Anterior cingulate cortex (tissue), 58 donors: ENCODE data around the gene CNTNAP1.
A peak's percentile ranks its signal among the peaks of the same experiment; 100 is the strongest.
"Not testable (repeated sequence)": the region's sequence is repeated elsewhere in the genome, so short reads cannot be mapped to it uniquely, and the experiment has no call there.

Experiments
- DNase-seq, 58 donors: peaks; one replicate each; lab custom pipeline; 2025; lab: John Stamatoyannopoulos, UW

CNTNAP1 gene

DNA sequence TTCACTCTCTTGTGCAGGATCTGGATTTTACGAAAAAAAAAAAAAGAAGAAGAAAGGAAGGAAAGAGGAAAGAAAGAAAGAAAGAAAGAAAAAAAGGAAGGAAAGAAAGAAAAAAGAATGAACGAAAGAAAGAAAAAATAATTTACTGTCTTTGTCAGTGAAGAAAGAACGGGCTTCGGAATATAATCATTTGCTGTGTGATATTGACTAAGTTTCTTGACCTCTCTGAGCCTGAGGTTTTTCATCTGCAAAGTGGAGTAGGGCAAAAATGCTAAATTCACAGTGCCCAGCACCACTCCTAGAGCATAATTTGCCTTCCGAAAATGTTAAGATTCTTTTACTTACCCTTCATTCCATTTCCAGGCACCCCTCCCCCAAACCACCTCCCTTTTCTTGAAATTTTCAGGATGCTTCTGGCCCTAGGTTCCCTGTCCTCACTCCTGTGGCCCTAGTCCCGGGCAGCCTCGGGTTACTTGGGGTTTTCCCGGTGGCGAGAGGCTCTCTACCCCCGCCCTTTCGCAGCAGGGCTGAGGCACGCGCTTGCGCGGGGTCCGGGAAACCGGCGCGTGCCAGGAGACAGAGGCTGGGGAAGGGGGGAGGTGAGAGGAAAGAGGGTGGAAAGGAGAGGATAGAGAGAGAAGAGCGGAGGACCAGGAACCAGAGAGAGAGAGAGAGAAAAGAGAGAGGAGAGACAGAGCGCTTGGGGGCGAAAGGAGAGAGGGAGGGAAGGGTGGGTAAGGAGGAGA lies at the start of gene CNTNAP1:
Gene CNTNAP1 (plus strand): TSS at position 556 of the 746 bp plus-strand sequence. CDS start 299 bp downstream, outside the sequence.
- peak in 53 of 58 donors; percentile 22 to 79 (median 52) for DNase-seq

DNA sequence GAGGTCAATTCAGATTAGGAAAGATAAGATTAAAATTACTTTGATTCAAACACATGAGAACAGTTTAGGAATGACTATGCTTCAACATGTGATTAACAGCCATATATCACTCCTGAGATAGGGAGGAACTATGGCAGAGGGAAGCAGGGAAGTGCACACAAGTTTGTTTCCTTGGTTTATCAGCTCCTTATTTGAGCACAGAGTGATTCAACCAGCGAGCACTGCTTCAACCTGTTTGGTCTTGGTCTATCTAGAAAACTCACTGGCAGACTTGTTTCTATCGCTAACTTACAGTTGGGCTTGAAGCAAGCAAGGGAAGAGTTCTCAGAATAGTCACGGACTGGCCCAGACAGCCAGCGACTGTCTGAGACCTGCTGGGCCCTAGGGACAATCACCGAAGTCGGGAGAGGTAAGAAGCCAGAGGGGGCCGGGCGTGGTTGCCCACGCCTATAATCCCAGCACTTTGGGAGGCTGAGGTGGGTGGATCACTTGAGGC lies 49.3 kb upstream of the CNTNAP1 start:
- DNase-seq, result no peak

DNA sequence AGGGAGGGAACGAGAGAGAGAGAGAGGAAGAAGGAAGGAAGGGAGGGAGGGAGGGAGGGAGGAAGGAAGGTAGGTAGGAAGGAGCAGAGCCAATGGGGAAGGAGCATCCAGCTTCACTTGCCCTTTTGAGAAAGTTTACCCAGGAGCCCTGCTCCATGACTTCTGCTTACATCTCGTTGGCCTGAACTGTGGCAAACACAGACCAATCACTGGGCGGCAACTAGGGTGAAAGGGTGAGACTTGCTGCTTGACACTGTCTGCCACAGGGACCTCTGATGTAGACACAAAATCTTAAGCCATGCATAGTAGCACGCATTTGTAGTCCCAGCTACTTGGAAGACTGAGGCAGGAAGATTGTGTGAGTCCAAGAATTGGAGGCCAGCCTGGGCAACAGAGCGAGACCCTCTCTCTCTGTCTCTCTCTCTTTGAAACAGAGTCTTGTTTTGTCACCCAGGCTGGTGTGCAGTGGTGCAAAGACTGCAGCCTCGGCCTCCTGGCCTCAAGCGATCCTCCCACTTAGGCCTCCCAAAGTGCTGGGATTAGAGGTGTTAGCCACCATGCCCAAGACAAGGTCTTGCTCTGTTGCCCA lies 42.7 kb upstream of the CNTNAP1 start:
- no peak for DNase-seq

DNA sequence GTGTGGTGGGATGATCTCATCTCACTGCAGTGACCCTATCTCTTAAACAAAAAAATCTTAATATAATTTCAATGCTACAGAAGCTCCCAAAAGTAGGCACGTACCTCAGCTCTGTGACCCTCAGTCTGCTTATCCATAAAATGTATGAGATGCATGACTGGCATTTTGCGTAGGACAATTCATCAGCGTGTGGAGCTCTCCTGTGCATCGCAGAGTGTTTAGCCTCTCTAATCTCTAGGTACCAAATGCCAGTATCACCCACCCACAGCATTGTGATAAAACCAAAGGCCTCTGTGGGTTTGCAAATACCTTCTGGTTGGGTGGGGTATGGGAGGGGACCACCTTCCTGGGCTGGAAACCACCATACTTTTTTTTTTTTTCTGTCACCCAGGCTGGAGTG lies 42.2 kb upstream of the CNTNAP1 start:
- no peak for DNase-seq

DNA sequence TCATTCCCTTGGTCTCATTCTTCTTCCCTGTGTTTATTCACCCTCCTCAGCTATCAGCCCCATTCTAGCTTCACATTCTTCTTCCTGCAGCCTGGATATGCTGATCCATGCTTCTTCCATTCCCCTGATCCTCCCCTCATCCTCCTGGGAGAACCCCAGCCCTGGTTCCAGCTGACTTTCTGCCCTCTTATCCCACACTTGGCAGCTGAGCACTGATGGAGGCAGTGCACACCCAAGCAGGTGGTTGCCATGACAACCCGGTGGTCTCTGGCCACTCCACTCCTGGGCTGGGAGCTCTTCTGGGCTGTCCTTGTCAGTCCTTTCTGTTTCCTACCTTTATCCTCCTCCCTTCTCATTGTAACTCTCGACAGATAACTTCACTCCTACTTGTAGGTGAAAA lies 40.0 kb upstream of the CNTNAP1 start:
- no peak for DNase-seq

DNA sequence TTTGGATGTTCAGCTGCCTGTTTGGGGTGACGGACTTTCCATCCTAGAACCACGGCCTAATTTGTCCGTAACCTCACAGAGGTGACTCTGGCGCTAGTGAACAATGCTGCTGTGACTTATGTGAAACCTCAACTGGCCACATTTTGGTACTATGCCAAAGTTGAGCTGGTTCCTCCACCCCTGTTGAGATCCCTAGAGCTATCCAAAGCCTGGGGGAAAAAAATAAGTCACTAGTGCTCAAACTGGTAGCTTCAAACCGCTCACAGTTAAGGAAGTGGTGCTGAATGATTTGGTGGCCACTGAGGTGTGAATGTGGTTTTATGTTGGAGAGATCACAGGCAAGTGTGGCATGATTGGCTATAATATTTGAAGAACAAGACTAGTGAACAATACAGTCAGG lies 34.6 kb upstream of the CNTNAP1 start:
- no peak for DNase-seq

DNA sequence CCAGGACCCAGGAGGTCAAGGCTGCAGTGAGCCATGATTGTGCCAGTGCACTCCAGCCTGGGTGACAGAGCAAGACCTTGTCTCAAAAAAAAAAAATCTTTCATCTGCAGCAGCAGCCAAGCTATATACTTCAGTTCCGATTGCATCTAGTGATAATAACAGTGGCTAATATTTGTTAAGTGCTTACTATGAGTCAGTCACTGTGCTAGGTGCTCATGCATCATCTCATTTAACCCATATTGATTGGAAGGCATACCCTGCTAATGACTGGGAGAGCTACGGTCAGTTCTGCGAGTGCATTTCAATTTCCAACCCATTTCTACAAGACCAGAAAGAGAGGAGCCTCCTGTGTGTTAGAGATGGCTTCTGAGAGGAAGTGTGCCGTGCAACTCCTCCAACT lies 30.9 kb upstream of the CNTNAP1 start:
- DNase-seq, result no peak

DNA sequence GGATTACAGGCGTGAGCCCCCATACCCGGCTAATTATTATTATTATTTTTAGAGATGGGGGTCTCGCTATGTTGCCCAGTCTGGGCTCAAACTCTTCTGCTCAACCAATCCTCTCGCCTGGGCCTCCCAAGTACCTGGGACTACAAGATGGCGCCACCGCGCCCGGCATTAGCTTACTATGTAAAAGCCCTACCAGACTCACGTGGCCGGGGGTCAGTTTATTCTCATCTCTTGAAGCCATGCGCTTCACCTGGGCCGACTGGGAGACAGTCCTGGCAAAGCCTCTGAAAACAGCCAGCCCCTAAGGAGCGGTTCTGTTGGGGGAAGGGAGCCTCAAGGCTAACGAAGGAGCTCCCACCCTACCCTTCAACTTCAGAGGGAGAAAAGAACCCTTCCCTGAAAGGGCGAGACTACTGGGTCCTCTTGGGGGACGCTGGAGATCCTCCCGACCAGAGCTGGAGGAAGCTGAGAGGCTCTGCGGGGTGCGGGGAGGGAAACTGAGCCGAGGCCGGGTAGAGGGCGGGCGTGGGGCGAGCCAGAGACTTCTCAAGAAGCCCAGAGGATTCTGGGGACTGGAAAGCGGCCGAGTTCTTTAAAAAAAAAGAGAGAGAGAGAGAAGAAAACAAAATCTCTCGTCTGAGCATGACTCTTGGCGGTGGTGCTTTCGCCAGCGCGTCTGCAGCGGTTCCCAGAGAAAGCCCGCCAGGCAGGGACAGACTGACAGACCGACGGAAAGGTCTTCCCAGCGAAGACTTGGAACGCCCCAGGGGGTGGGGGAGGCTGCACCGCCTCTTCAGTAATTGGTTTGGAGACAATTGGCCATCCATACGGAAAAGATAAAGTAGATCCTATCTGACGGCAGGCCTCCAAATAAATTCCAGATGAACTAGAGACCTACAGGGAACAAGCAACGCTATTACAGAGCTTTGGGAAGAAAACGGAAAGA lies 28.9 kb upstream of the CNTNAP1 start:
- peak in 48 of 58 donors; percentile 4 to 75 (median 36) for DNase-seq

DNA sequence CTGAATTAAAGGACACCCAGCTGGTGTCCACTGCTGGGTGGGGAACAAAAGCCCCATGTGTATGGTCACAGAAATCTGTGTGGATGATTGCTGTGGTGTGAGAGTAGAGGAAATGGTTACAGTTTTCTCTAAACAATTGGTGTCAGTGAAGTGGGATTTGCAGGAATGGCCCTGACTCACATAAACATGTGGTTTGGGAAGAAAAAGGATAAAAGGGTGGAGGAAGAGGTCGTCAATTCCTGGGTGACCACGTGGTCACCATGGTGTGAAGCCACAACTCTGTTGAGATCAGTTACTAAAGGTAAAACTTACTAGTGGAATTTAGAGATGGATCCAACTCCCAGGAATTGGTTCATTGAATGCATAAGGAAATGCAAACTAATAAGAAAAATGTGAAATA lies 26.8 kb upstream of the CNTNAP1 start:
- no peak for DNase-seq

DNA sequence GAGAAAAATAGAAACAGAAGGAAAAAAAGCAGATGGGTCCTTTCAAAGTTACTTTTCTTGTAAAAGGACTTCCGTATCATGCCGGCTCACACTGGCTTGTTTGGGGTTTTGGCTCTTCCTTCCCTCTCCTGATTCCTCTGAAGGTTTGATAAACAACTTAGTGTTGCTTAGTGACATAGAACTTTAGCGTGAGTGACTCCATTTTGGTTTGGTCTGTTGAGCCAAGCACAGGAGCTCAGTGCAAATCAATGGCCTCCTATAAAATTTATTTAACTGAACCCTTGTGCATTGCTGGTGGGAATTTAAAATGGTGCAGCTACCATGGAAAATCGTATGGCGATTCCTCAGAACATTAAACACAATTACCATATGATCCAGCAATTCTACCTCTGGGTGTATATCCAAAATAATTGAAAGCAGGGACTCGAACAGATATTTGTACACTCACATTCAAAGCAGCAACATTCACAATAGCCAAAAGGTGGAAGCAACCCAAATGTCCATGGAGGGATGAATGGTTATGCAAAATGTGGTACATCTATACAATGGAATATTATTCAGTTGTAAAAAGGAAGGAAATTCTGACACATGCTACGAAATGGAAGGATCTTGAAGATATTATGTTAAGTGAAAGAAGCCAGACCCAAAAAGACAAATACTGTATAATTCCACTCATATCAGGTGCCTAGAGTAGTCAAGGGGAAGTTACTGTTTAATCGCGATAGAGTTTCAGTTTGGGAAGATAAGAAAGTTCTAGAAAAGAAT lies 24.3 kb upstream of the CNTNAP1 start:
- DNase-seq, result no peak

DNA sequence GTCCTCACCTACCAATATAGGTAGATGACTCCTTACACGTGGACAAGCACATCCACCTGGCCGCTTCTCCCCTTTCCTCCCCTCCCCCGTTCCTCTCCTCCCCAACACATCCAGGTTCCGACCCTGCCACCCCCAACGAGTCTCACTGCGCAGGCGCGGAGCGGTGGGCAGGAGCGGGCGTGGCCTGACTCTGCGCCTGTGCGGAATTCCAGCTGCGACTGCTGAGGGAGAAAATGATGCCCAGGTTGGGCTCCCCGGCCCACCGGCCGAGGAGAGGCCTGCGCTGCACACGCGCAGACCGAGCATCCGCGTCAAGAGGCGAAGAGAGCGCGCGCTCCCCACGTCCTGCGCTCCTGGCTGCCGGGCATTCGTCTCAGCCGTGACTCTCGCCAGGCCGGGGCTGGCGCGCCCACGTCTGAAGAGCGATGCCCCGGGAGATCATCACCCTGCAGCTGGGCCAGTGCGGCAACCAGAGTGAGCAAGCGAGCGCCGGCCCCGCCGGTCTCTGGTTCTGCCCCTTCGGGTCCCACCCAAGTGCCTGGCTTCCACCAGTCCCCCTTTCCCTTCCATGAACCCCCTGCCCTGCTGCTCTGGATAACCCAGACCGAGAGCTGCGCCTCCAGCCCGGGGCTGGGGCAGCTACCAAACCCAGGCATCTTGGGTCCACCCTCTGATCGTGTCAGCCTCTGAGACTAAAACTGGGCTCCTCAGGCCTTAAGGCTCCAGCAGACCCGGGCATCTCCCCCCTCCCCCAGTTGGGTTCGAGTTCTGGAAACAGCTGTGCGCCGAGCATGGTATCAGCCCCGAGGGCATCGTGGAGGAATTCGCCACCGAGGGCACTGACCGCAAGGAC lies 23.0 kb upstream of the CNTNAP1 start, which contains the start of gene TUBG2:
Gene TUBG2 (plus strand): TSS at position 206 of the 853 bp plus-strand sequence. CDS start 220 bp downstream, at position 426.
- DNase-seq, result peak; percentile 40 to 93 (median 83)

DNA sequence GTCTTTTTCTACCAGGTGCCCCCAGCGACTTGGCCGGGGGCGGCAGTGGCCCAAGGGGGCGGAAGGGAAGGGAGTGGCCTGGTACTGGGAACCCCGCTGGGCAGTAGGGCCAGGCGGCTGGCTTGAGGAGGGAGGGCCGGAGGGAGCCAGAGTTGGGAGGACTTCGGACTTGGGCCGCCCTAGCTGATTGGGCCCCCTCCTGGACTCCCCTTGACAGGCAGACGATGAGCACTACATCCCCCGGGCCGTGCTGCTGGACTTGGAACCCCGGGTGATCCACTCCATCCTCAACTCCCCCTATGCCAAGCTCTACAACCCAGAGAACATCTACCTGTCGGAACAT lies 22.4 kb upstream of the CNTNAP1 start:
- DNase-seq, result not testable (repeated sequence)

DNA sequence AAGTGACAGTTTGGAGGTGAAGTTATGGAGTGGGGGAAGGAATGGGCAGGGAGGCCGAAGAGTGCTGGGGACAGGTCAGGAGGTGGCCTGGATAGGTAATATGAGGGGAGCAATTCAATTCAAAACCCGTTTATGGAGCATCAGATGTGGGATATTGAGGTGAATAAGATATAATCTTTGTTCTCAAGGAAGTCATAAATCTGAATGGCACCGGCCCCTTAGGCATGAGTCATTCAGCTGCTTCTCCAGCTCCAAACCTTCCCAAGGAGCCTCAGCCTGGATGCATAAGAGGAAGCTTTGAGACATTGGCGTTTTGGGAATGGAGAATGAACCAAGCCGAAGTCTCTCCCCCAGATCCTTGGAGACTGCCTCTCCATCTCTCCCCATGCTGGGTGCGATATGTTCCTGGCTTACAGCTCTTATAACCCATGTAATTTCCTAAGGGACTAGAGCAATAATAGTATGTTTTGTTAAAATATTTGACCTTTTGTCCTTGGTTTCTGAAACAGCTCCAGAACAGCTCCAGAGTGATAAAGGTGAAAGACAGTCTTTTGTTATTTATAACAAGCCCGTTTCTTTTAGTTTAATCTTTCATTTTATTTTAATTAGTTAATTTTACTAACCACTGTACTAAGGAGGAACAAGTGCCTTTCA lies 21.5 kb upstream of the CNTNAP1 start:
- no peak for DNase-seq

DNA sequence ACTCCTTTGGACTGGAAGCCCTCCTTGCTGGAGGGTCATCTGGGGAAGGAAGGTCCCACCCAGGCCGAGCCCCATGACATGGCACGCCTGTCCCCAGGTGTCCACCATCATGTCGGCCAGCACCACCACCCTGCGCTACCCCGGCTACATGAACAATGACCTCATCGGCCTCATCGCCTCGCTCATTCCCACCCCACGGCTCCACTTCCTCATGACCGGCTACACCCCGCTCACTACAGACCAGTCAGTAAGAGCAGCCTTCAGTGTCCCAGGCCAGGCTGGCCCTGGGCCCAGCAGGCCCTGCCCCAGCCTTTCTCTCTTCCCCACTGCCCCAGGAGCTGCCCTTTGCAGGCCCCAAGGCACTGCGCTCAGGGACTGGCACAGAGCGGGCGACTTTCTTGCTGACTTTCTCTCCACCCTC lies 16.7 kb upstream of the CNTNAP1 start:
- no peak for DNase-seq

DNA sequence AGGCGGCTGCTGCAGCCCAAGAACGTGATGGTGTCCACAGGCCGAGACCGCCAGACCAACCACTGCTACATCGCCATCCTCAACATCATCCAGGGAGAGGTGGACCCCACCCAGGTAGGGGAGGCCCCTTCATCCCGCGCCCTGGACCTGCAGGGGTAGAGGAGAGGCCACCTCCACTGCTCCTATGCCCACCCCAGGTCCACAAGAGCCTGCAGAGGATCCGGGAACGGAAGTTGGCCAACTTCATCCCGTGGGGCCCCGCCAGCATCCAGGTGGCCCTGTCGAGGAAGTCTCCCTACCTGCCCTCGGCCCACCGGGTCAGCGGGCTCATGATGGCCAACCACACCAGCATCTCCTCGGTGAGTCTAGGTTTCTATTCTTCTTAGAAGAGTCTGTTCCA lies 16.2 kb upstream of the CNTNAP1 start:
- DNase-seq, result not testable (repeated sequence)

DNA sequence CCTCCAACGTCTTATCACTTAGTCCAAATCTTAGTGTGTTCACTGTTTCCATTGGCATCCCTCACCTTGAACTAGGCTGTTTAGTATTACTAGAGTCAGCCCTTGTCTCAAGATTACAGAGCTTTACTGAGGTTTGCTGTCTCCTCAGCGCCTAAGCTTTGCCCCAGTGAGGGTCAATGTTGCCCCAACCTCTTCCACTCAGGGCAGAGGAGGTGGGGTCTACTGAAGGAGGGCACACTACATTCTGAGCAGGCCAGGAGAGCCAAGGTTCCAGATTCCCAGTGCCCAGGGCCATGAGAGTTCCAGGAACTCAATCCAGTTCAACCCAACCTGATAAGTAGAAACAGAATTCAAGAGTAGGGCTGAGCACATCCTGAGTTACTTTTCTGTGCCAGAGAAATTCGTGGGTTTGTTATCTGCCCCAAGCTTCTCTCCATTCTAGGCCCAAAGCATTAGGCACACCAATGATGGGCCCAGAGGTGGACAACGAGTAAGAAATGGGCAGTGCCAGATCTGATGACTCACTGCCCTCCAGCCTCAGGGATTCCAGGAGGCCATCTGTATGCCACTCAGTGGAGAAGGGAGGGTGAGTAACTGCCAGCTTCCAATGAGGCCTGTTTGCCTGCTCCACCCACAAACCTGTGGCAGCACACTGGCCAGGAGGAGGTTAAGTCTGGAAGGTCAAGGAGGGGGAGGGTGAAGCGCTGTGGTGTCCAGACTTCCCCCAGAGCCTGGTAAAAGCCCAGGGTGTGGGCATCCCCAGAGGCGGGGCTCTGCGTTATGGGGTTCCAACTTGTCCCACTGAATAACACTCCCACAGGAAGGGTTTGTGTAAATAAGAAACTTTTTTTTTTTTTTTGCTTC lies 15.0 kb upstream of the CNTNAP1 start:
- peak in 3 of 58 donors; percentile 16 to 44 (median 33) for DNase-seq

DNA sequence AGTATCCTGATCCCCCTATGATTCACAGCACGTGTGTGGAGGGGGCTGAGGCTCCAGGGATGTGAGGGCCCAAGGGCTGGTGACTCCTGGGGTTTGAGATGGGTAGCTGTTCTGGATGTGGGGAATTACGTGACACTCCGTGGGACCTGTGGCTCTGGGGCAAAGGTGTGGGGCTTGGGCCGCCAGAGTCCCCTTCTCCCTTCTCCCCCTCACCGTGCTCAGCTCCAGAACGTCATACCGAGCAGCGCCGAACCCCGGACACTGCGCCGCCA lies 12.7 kb upstream of the CNTNAP1 start:
- no peak for DNase-seq
